Mononuclear cell (primary cell): ENCODE results near the gene NRIP1. TPM values are rescaled to one million over a fixed set of nuclear protein-coding genes. Genes with fewer than 3 reads are reported as not detected.

Source experiments
- H3K27me3 ChIP-seq: 2 replicates; pipeline ENCODE4 v1.6.0; 2011; ENCODE audit warnings: low read length, control low read depth; ENCODE audit not compliant: insufficient read depth
- H3K4me1 ChIP-seq: 2 replicates; pipeline ENCODE4 v1.5.1; 2011; ENCODE audit warnings: mild to moderate bottlenecking, low read length, control low read depth; ENCODE audit not compliant: insufficient read depth
- H3K4me3 ChIP-seq: 2 replicates; pipeline ENCODE4 v1.5.1; 2011; ENCODE audit warnings: mild to moderate bottlenecking, low read length, moderate library complexity
- H3K9me3 ChIP-seq: 2 replicates; pipeline ENCODE4 v1.5.1; 2011; ENCODE audit warnings: low read depth, mild to moderate bottlenecking, control low read depth, low read length
- total RNA-seq: library from RNA; depleted of rRNA; stranded (reverse); fragments of >200 nt; gene quantifications from one replicate; pipeline ENCODE4 v1.2.3, GENCODE V29; 2012

NRIP1 gene
- total RNA-seq, 1 donor, result 151 TPM

GRCh38 chr21:15010645-15011044 is 54.2 kb downstream of the NRIP1 start:
- H3K9me3 ChIP-seq, result no peaks in the 10 kb centered on the region
- no peaks in the 10 kb centered on the region for H3K27me3 ChIP-seq
- H3K4me1 ChIP-seq, result peaks cover 4% of the 10 kb centered on the region
- H3K4me3 ChIP-seq, result no peak overlapping the region

GRCh38 chr21:15009837-15010363 is 54.9 kb downstream of the NRIP1 start:
- H3K4me1 ChIP-seq, result peaks cover 9% of the 10 kb centered on the region
- H3K4me3 ChIP-seq, result no peak overlapping the region
- no peaks in the 10 kb centered on the region for H3K27me3 ChIP-seq
- no peaks in the 10 kb centered on the region for H3K9me3 ChIP-seq

- no peaks in the 10 kb centered on the region for H3K9me3 ChIP-seq
- H3K4me1 ChIP-seq, result peaks cover 9% of the 10 kb centered on the region
- H3K27me3 ChIP-seq, result no peaks in the 10 kb centered on the region
- no peak overlapping the region for H3K4me3 ChIP-seq
Measured at GRCh38 chr21:15007716-15008296, 57.0 kb downstream of the NRIP1 start.

GRCh38 chr21:15006594-15007230 is 58.1 kb downstream of the NRIP1 start:
- Histone ChIP-seq H3K4me1 (peaks cover 9% of the 10 kb centered on the region), H3K4me3 (no peak overlapping the region), H3K9me3 (no peaks in the 10 kb centered on the region), H3K27me3 (no peaks in the 10 kb centered on the region)

- no peak overlapping the region for H3K4me3 ChIP-seq
- H3K9me3 ChIP-seq, result no peaks in the 10 kb centered on the region
Measured at GRCh38 chr21:15005391-15005790, 59.4 kb downstream of the NRIP1 start.

GRCh38 chr21:15004721-15005370 is 60.0 kb downstream of the NRIP1 start:
- Histone ChIP-seq H3K4me3 (no peak overlapping the region), H3K27me3 (no peaks in the 10 kb centered on the region), H3K9me3 (no peaks in the 10 kb centered on the region), H3K4me1 (peaks cover 9% of the 10 kb centered on the region)

More at GRCh38 chr21:15005391-15005790, 59.4 kb downstream of the NRIP1 start:
- Histone ChIP-seq H3K27me3 (no peaks in the 10 kb centered on the region), H3K4me1 (peaks cover 9% of the 10 kb centered on the region)

GRCh38 chr21:15003463-15004135 is 61.2 kb downstream of the NRIP1 start:
- peaks cover 9% of the 10 kb centered on the region for H3K4me1 ChIP-seq
- no peaks in the 10 kb centered on the region for H3K9me3 ChIP-seq
- no peaks in the 10 kb centered on the region for H3K27me3 ChIP-seq
- no peak overlapping the region for H3K4me3 ChIP-seq

- H3K9me3 ChIP-seq, result no peaks in the 10 kb centered on the region
- H3K27me3 ChIP-seq, result no peaks in the 10 kb centered on the region
- no peak overlapping the region for H3K4me3 ChIP-seq
- peaks cover 9% of the 10 kb centered on the region for H3K4me1 ChIP-seq
Measured at GRCh38 chr21:15001857-15002606, 62.8 kb downstream of the NRIP1 start.

- peaks cover 5% of the 10 kb centered on the region for H3K4me1 ChIP-seq
- no peaks in the 10 kb centered on the region for H3K27me3 ChIP-seq
- no peak overlapping the region for H3K4me3 ChIP-seq
- no peaks in the 10 kb centered on the region for H3K9me3 ChIP-seq
Measured at GRCh38 chr21:15001113-15001512, 63.7 kb downstream of the NRIP1 start.

- no peaks in the 10 kb centered on the region for H3K27me3 ChIP-seq
- peaks cover under 1% of the 10 kb centered on the region for H3K4me1 ChIP-seq
- no peaks in the 10 kb centered on the region for H3K9me3 ChIP-seq
- H3K4me3 ChIP-seq, result no peak overlapping the region
Measured at GRCh38 chr21:15000081-15000480, 64.7 kb downstream of the NRIP1 start.

- H3K9me3 ChIP-seq, result no peaks in the 10 kb centered on the region
Measured at GRCh38 chr21:14998784-14999183, 66.0 kb downstream of the NRIP1 start.

GRCh38 chr21:14998336-14998735 is 66.5 kb downstream of the NRIP1 start:
- Histone ChIP-seq H3K27me3 (no peaks in the 10 kb centered on the region), H3K4me1 (no peaks in the 10 kb centered on the region), H3K4me3 (no peak overlapping the region), H3K9me3 (no peaks in the 10 kb centered on the region)

More at GRCh38 chr21:14998784-14999183, 66.0 kb downstream of the NRIP1 start:
- Histone ChIP-seq H3K4me3 (no peak overlapping the region), H3K4me1 (no peaks in the 10 kb centered on the region), H3K27me3 (no peaks in the 10 kb centered on the region)

- no peaks in the 10 kb centered on the region for H3K27me3 ChIP-seq
- H3K4me3 ChIP-seq, result no peak overlapping the region
- no peaks in the 10 kb centered on the region for H3K9me3 ChIP-seq
- no peaks in the 10 kb centered on the region for H3K4me1 ChIP-seq
Measured at GRCh38 chr21:14995695-14996490, 68.9 kb downstream of the NRIP1 start.

GRCh38 chr21:14995226-14995625 is 69.6 kb downstream of the NRIP1 start:
- Histone ChIP-seq H3K9me3 (no peaks in the 10 kb centered on the region), H3K27me3 (no peaks in the 10 kb centered on the region), H3K4me1 (no peaks in the 10 kb centered on the region), H3K4me3 (no peak overlapping the region)
